ENCODE measurements around the gene TBCD. TPM values are rescaled to one million over a fixed set of nuclear protein-coding genes. Genes with fewer than 3 reads are reported as not detected.

The TBCD gene
- total RNA-seq, 1 donor from 2014 or later: 156 TPM

DNA sequence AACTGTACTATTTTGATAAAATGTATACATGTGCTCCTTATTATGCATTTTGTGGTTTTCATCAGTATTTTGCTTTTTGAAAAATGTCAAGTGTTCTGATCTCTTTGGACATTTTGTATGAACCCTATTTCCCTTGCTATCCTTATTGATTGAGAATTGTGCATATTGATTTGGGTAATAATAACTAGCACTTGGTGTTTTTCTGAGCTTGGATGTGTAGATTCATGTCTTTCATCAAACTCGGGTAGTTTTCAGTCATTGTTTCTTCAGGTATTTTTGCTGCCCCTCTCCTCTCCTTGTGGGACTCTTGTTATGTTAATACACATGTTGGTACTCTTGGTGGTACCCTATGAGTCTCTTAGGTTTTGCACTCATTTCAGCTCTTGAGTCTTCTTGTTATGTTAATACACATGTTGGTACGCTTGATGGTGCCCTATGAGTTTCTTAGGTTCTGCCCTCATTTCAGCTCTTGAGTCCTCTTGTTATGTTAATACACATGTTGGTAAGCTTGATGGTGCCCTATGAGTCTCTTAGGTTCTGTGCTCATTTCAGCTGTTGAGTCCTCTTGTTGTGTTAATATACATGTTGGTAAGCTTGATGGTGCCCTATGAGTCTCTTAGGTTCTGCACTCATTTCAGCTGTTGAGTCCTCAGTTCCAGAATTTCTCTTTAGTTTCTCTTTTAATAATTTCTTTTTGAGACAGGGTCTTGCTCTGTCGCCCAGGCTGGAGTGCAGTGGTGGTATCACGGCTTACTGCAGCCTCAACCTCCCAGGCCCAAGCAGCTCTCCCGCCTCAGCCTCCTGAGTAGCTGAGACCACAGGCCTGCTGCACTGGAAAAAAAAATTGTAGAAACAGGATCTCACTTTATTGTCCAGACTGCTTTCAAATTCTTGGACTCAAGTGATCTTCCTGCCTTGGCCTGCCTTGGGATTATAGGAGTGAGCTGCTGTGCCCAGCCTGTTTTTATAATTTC lies 68.7 kb downstream of the TBCD start:
- TF ChIP-seq, protein P1, sequence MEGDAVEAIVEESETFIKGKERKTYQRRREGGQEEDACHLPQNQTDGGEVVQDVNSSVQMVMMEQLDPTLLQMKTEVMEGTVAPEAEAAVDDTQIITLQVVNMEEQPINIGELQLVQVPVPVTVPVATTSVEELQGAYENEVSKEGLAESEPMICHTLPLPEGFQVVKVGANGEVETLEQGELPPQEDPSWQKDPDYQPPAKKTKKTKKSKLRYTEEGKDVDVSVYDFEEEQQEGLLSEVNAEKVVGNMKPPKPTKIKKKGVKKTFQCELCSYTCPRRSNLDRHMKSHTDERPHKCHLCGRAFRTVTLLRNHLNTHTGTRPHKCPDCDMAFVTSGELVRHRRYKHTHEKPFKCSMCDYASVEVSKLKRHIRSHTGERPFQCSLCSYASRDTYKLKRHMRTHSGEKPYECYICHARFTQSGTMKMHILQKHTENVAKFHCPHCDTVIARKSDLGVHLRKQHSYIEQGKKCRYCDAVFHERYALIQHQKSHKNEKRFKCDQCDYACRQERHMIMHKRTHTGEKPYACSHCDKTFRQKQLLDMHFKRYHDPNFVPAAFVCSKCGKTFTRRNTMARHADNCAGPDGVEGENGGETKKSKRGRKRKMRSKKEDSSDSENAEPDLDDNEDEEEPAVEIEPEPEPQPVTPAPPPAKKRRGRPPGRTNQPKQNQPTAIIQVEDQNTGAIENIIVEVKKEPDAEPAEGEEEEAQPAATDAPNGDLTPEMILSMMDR (IDR thresholded peaks at IDR 0.05): no peak
- no peak overlapping the region for H3K27ac ChIP-seq
- peaks cover 12 to 13% of the 10 kb centered on the region in 2 donors for H3K9me3 ChIP-seq
- intact Hi-C loops (cut with DNase I): no loop called here
- no peak overlapping the region for H3K4me3 ChIP-seq
- H3K27me3 ChIP-seq: no peaks in the 10 kb centered on the region
- no peaks in the 10 kb centered on the region for H3K4me1 ChIP-seq
- peaks cover 15 to 53% of the 10 kb centered on the region in 2 donors for H3K36me3 ChIP-seq
- no peak for DNase-seq (ENCODE audit: low spot score in 2 of 2)

DNA sequence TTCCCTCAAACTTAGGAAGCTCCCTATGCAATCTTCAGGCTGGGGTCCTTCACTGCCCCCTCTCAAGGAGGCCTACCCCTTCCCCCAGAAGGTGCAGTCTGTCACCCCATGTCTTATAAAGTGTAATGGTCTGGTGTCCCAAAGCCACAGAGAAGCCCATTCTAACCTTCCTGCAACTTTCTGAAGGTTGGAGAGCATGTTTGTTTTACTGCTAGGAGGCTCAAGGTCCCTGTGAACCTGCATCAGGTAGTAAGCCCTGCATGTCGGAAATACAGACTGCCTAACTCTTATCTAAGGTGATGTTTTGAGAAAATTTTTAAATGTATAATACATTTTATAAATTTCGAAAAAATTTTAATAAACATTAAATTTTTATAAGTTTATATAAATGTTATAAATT lies 69.7 kb downstream of the TBCD start:
- intact Hi-C loops (cut with DNase I): no loop called here
- Histone ChIP-seq H3K4me1 (no peaks in the 10 kb centered on the region), H3K27ac (no peak overlapping the region), H3K4me3 (no peak overlapping the region), H3K36me3 (peaks cover 15 to 44% of the 10 kb centered on the region in 2 donors), H3K27me3 (no peaks in the 10 kb centered on the region), H3K9me3 (peaks cover 12 to 13% of the 10 kb centered on the region in 2 donors)
- no peak for DNase-seq (ENCODE audit: low spot score in 2 of 2)
- TF ChIP-seq, protein P1 (IDR thresholded peaks at IDR 0.05): no peak

DNA sequence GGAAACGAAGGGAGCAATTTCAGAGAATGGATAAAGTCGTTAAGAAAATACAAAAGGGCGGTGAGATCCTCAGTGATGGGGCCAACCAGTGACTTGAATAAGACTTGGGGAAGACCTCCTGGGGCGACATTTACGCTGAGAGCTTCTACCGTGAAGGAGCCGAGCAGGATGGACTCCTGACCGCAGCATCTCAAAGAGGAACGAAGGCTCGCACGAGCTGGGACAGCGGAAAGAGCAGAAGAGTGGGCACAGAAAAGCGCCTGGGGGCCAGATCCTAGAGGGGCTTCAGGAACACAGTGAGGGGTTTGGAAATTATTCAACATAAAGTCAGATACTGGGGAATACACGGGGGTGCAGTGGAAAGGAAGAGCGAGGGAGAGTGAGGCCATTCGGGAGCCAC lies 70.4 kb downstream of the TBCD start:
- TF ChIP-seq, protein P1 (IDR thresholded peaks at IDR 0.05): no peak
- Histone ChIP-seq H3K27ac (no peak overlapping the region), H3K36me3 (peaks cover 15 to 43% of the 10 kb centered on the region in 2 donors), H3K27me3 (no peaks in the 10 kb centered on the region), H3K4me1 (no peaks in the 10 kb centered on the region), H3K9me3 (peaks cover 12 to 13% of the 10 kb centered on the region in 2 donors), H3K4me3 (no peak overlapping the region)
- no peak for DNase-seq (ENCODE audit: low spot score in 2 of 2)
- intact Hi-C loops (cut with DNase I): no loop called here

DNA sequence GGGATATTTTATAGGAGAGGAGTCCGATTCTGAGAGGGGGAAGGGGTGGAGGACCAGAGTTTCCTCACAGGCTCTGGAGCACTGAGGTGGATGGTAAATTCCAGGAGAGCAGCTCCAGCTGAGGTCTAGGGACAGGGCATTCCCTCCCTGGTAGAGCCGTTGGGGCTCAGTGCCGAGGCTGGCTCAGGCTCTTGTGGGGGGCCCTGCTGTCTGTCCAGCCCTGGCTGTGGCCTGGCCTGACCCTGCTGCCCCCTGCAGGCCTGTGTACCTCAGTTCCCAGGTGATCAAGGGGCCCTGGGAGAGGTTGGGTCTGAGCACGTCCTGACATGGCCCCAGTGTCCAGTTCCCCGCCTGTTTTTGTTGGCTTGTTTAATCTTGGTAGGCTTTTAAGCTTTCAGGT lies 71.1 kb downstream of the TBCD start:
- DNase-seq (ENCODE audit: low spot score in 2 of 2): no peak
- peaks cover 10 to 41% of the 10 kb centered on the region in 2 donors for H3K36me3 ChIP-seq
- H3K4me1 ChIP-seq: no peaks in the 10 kb centered on the region
- TF ChIP-seq, protein P1 (IDR thresholded peaks at IDR 0.05): no peak
- H3K27ac ChIP-seq: no peak overlapping the region
- intact Hi-C loops (cut with DNase I): no loop called here
- H3K9me3 ChIP-seq: peaks cover 12 to 13% of the 10 kb centered on the region in 2 donors
- no peaks in the 10 kb centered on the region for H3K27me3 ChIP-seq
- H3K4me3 ChIP-seq: no peak overlapping the region

DNA sequence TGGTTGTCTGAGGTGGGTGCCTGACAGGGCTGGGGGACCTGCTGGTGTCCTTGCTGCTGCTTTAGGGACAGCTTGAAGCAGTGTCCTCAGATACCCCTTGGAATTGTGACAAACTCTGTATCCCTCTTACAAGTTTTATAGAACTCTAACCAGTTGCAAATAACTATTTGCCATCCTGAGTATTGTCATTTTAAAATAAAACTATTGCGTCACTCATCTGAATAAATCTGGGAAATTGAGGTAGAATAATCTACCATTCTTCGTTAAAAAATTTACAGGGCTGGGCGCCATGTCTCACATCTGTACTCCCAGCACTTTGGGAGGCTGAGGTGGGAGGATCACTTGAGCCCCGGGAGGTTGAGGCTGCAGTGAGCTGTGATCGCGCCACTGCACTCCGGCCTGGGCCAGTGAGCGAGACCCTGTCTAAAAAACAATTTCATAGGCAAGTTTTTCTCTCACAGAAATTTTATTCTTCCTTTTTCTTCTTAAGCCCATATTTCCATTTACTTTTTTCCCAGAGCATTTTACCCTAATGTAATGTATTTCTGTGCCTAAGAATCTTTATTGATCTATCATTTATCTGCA lies 73.8 kb downstream of the TBCD start:
- H3K4me1 ChIP-seq: no peaks in the 10 kb centered on the region
- H3K9me3 ChIP-seq: peaks cover 0 to 7% of the 10 kb centered on the region in 2 donors
- no peak overlapping the region for H3K4me3 ChIP-seq
- H3K36me3 ChIP-seq: peaks cover 0 to 18% of the 10 kb centered on the region in 2 donors
- no peak for DNase-seq (ENCODE audit: low spot score in 2 of 2)
- no peak overlapping the region for H3K27ac ChIP-seq
- TF ChIP-seq, protein P1 (IDR thresholded peaks at IDR 0.05): no peak
- intact Hi-C loops (cut with DNase I): no loop called here
- H3K27me3 ChIP-seq: no peaks in the 10 kb centered on the region

Measured in ascending aorta (tissue), 2 donors.